ENCODE measurements around the gene CSNK1A1. TPM values are rescaled to one million over a fixed set of nuclear protein-coding genes. Genes with fewer than 3 reads are reported as not detected.
A peak's percentile ranks its signal among the peaks of the same experiment; 100 is the strongest.

Gene CSNK1A1
- total RNA-seq, 1 experiment from 2014 or later: 244 TPM

DNA sequence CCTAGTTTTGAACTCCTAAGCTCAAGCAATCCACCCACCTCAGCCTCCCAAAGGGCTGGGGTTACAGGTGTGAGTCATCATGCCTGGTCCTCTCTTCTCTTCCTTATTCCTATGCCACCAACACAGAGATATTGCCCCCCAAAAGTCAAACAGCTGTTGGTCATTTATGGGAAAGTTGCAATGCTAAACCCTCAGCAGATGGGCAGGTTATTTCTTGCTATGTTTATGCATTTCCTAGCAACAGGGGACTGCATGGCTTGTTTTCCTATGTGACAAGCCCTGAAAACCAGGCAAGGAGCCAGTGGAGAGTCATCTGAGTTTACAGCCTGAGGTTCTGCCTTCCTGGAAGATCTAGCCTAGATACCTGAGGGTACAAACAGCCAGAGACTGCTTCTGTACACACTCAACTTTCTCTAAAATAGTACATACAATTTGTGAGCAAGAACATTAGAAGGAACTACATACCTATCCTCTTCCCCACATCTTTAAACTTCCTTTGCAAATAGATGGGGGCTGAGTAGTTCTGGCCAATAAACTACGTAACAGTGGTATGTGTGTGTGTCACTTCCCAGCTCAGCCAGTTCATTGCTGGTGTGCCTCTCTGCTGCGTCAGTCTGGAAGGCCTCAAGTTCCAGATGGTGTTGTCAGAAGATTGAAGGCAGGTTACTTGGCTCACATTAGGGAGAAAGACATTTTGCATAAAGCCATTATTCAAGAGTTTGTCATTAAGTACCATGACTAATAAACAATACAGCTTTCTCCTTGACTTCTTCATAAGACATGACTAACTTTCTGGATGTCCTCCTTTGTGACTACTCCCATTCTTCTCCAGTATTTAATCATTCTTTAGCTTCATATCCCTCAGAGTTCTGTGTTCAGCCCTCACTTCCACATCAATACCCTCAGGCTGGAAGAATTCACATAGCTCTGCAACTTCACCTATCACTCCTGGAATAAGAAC is 65.3 kb downstream of the CSNK1A1 start:
- ChIA-PET CTCF (no interaction called here), POLR2A (ENCODE audit: low non-redundant PET) (interaction anchor here (0.6 to 0.7 kb wide), 2 partner anchors 61 to 536 kb away, joined by 4 read pairs; no protein-coding TSS in a partner anchor)
- no peaks in the 10 kb centered on the region for H3K9me3 ChIP-seq (ENCODE audit: low read depth, low read length, poor library complexity, severe bottlenecking)
- no peaks in the 10 kb centered on the region for H3K27me3 ChIP-seq (replicated peaks; ENCODE audit: insufficient read depth, low read depth, low read length, poor library complexity)
- TF ChIP-seq, protein P1, sequence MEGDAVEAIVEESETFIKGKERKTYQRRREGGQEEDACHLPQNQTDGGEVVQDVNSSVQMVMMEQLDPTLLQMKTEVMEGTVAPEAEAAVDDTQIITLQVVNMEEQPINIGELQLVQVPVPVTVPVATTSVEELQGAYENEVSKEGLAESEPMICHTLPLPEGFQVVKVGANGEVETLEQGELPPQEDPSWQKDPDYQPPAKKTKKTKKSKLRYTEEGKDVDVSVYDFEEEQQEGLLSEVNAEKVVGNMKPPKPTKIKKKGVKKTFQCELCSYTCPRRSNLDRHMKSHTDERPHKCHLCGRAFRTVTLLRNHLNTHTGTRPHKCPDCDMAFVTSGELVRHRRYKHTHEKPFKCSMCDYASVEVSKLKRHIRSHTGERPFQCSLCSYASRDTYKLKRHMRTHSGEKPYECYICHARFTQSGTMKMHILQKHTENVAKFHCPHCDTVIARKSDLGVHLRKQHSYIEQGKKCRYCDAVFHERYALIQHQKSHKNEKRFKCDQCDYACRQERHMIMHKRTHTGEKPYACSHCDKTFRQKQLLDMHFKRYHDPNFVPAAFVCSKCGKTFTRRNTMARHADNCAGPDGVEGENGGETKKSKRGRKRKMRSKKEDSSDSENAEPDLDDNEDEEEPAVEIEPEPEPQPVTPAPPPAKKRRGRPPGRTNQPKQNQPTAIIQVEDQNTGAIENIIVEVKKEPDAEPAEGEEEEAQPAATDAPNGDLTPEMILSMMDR (conservative IDR thresholded peaks at IDR 0.05; ENCODE audit: low read depth, low read length): no peak
- TF ChIP-seq EZH2 (IDR thresholded peaks at IDR 0.05; ENCODE audit: borderline replicate concordance, low read depth, low read length, poor library complexity, severe bottlenecking): no peak
- H3K4me1 ChIP-seq (ENCODE audit: insufficient read depth, low read length, poor library complexity, severe bottlenecking): peaks cover 9% of the 10 kb centered on the region
- intact Hi-C loops (cut with micrococcal nuclease; ENCODE audit: unreplicated experiment): no loop called here
- no peak overlapping the region for H3K4me3 ChIP-seq (ENCODE audit: low read depth, low read length, poor library complexity, severe bottlenecking)
- H3K27ac ChIP-seq (ENCODE audit: low read depth, low read length, poor library complexity, severe bottlenecking): peak overlapping the region; percentile 19
- H3K36me3 ChIP-seq (ENCODE audit: insufficient read depth, low read length, poor library complexity, severe bottlenecking): no peaks in the 10 kb centered on the region
- no TSS peak for BruUV-seq (replicated peaks)
- peak; percentile 53 for DNase-seq (ENCODE audit: low spot score)

DNA sequence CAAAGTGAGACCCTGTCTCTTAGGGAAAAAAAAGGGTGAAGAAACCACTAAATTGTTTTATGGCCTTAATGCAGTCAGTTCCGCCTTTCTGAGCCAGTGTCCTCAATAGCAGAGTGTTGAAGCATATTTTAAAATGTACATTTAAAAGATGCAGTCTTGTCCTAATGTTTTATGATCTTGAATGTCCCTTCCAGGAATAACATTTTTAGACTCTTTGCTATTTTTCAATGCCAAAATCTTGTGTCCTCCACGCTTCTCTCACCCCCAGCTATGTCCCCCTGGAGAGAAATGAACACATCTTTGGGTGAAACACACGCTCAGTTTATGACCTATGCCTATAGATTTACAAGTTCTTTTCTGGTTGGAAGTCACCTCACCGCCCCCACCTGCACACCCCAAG is 69.8 kb downstream of the CSNK1A1 start:
- Histone ChIP-seq H3K27me3 (replicated peaks; ENCODE audit: insufficient read depth, low read depth, low read length, poor library complexity) (no peaks in the 10 kb centered on the region), H3K9me3 (ENCODE audit: low read depth, low read length, poor library complexity, severe bottlenecking) (no peaks in the 10 kb centered on the region), H3K4me3 (ENCODE audit: low read depth, low read length, poor library complexity, severe bottlenecking) (no peak overlapping the region), H3K27ac (ENCODE audit: low read depth, low read length, poor library complexity, severe bottlenecking) (no peak overlapping the region), H3K4me1 (ENCODE audit: insufficient read depth, low read length, poor library complexity, severe bottlenecking) (peaks cover 3% of the 10 kb centered on the region), H3K36me3 (ENCODE audit: insufficient read depth, low read length, poor library complexity, severe bottlenecking) (no peaks in the 10 kb centered on the region)
- TF ChIP-seq, protein P1 (conservative IDR thresholded peaks at IDR 0.05; ENCODE audit: low read depth, low read length): no peak
- no peak for TF ChIP-seq EZH2 (IDR thresholded peaks at IDR 0.05; ENCODE audit: borderline replicate concordance, low read depth, low read length, poor library complexity, severe bottlenecking)
- no peak for DNase-seq (ENCODE audit: low spot score)
- POLR2A ChIA-PET (ENCODE audit: low non-redundant PET): no interaction called here
- intact Hi-C loops (cut with micrococcal nuclease; ENCODE audit: unreplicated experiment): no loop called here
- BruUV-seq (replicated peaks): no TSS peak
- CTCF ChIA-PET: no interaction called here

DNA sequence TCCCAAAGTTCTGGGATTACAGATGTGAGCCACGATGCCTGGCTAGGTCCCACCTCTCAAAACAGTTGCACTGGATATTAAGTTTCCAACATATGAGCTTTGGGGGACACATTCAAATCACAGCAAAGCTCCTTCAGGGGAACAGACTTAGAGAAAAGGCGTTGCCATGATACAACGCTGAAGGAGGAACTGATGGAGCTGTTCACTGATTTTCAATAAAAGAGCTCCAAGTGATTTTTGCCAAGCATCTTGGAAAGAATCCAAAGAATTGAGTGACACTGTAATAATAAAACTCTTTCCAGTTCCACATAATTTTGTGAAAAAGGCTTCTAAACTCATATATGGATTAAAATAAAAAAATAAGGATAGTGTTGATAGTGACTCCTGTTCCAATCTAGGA is 72.5 kb downstream of the CSNK1A1 start:
- POLR2A ChIA-PET (ENCODE audit: low non-redundant PET): interaction anchor here (0.7 kb wide), 1 partner anchor 42 kb away, joined by 5 read pairs; no protein-coding TSS in a partner anchor
- intact Hi-C loops (cut with micrococcal nuclease; ENCODE audit: unreplicated experiment): no loop called here

More for the DNA sequence above, 72.5 kb downstream of the CSNK1A1 start:
- no peak overlapping the region for H3K4me3 ChIP-seq (ENCODE audit: low read depth, low read length, poor library complexity, severe bottlenecking)
- no TSS peak for BruUV-seq (replicated peaks)
- no peaks in the 10 kb centered on the region for H3K4me1 ChIP-seq (ENCODE audit: insufficient read depth, low read length, poor library complexity, severe bottlenecking)
- CTCF ChIA-PET: no interaction called here
- DNase-seq (ENCODE audit: low spot score): no peak
- no peak overlapping the region for H3K27ac ChIP-seq (ENCODE audit: low read depth, low read length, poor library complexity, severe bottlenecking)
- H3K27me3 ChIP-seq (replicated peaks; ENCODE audit: insufficient read depth, low read depth, low read length, poor library complexity): no peaks in the 10 kb centered on the region
- H3K36me3 ChIP-seq (ENCODE audit: insufficient read depth, low read length, poor library complexity, severe bottlenecking): no peaks in the 10 kb centered on the region
- TF ChIP-seq, protein P1 (conservative IDR thresholded peaks at IDR 0.05; ENCODE audit: low read depth, low read length): no peak
- no peak for TF ChIP-seq EZH2 (IDR thresholded peaks at IDR 0.05; ENCODE audit: borderline replicate concordance, low read depth, low read length, poor library complexity, severe bottlenecking)
- no peaks in the 10 kb centered on the region for H3K9me3 ChIP-seq (ENCODE audit: low read depth, low read length, poor library complexity, severe bottlenecking)

All from A673 (cell line).